Esophagus muscularis mucosa (tissue), 3 donors: Measurements from ENCODE around the gene LRRC8C.

Experiments used
- POLR2A ChIP-seq: fragments of 450-650 bp; IDR thresholded peaks from one replicate; pipeline ENCODE4 v1.6.1; 2017; ENCODE audit warnings: antibody characterized with exemption, moderate library complexity, mild to moderate bottlenecking, low read depth
- POLR2AphosphoS5 ChIP-seq, 2 donors: sonication (generic); formaldehyde crosslinking; IDR thresholded peaks; one replicate each; pipeline ENCODE4 v1.6.1; 2017; ENCODE audit warnings: antibody characterized with exemption in 2 of 2
- TF ChIP-seq, protein P1 (sequence below), 3 experiments: fragments of 200-600 bp in 2 of 3; fragments of 450-650 bp in 1 of 3; sonication (generic) in 2 of 3; IDR thresholded peaks; one replicate each; pipeline ENCODE4 v1.5.1; 2017 to 2019; ENCODE audit warnings: antibody characterized with exemption in 3 of 3, mild to moderate bottlenecking in 2 of 3, moderate library complexity in 1 of 3

- TF ChIP-seq, protein P1, sequence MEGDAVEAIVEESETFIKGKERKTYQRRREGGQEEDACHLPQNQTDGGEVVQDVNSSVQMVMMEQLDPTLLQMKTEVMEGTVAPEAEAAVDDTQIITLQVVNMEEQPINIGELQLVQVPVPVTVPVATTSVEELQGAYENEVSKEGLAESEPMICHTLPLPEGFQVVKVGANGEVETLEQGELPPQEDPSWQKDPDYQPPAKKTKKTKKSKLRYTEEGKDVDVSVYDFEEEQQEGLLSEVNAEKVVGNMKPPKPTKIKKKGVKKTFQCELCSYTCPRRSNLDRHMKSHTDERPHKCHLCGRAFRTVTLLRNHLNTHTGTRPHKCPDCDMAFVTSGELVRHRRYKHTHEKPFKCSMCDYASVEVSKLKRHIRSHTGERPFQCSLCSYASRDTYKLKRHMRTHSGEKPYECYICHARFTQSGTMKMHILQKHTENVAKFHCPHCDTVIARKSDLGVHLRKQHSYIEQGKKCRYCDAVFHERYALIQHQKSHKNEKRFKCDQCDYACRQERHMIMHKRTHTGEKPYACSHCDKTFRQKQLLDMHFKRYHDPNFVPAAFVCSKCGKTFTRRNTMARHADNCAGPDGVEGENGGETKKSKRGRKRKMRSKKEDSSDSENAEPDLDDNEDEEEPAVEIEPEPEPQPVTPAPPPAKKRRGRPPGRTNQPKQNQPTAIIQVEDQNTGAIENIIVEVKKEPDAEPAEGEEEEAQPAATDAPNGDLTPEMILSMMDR (IDR thresholded peaks at IDR 0.05): no peak
- TF ChIP-seq POLR2A: no peak
- TF ChIP-seq POLR2AphosphoS5 (IDR thresholded peaks at IDR 0.05): no peak
Measured at GRCh38 chr1:89681045-89681729, 48.3 kb downstream of the LRRC8C start.
